Amniotic epithelial cell (primary cell): Measurements from ENCODE around the gene SERINC5.
"Not testable (repeated sequence)": the region's sequence is repeated elsewhere in the genome, so short reads cannot be mapped to it uniquely, and the experiment has no call there.

Experiments used
- DNase-seq: peaks from one replicate; pipeline ENCODE4 v3.0.0-alpha.2; 2010; ENCODE audit warnings: low read depth

The SERINC5 gene

DNA sequence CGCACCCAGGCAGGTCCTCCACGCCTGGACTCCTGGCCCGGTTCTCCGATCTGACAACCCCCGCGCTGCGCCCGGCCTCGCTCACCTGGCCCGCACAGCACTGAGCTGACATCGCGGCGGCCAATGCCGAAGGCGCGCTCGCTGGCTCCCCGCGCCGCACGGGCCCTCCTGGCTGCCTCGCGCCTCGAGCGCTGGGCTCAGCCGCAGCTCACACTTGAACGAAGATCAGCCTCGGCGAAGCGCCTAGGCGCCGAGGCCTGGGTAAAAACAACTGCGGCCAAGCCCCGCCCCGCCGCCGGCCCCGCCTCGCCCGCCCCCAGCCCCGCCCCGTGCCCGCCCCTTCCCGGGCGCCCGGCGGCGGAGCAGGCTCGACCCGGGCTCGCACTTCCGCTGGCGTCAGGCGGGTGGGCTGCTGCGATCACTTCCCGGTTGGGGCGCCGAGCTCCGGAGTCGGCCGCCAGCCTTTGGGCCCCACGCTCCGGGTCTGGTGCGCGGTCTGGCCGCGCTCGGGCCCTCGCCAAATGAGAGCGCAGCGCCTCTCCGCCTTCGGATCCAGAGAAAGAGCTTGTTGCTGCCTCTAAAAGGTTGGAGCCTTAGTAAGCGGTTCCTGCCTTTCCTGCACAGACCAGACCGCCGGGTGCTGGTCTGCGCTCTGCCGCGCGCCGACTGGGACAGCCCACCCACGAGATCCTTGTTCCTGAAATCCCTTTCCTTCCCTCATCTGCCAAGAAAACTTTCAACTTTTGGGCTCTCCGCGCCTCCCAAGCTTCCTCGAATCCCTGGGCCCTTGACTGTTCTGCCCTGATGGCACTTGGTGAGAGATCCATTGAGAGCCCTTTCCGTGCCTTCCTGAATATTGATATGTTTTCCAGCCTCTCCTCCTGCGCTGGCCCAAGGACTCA, at the start of gene SERINC5:
Gene SERINC5, minus strand, starts transcription at position 238 of the 902 bp plus-strand sequence. Its CDS starts 126 bp downstream, at position 112.
- DNase-seq = peak; percentile 66

DNA sequence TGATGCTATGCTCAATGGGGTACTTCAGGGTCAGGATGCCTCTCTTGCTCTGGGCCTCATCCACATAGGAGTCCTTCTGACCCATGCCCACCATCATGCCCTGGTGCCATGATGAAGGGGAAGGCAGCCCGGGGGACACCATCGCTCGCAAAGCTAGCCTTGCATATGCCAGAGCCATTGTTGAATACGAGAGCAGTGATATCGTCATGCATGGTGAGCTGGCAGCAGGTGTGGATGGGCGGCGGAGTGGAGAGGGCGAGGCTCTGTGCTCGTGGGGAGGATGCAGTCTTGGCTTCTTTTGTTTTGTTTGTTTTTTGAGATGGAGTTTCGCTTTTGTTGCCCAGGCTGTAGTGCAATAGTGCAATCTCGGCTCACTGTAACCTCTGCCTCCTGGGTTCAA, 46.8 kb upstream of the SERINC5 start:
- DNase-seq = no peak

DNA sequence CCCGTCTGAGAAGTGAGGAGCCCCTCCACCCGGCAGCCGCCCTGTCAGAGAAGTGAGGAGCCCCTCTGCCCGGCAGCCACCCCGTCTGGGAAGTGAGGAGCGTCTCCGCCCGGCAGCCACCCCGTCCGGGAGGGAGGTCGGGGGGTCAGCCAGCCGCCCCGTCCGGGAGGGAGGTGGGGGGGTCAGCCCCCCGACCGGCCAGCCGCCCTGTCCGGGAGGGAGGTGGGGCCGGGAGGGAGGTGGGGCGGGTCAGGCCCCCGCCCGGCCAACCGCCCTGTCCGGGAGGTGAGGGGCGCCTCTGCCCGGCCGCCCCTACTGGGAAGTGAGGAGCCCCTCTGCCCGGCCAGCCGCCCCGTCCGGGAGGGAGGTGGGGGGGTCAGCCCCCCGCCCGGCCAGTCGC, 45.5 kb upstream of the SERINC5 start:
- DNase-seq = not testable (repeated sequence)

DNA sequence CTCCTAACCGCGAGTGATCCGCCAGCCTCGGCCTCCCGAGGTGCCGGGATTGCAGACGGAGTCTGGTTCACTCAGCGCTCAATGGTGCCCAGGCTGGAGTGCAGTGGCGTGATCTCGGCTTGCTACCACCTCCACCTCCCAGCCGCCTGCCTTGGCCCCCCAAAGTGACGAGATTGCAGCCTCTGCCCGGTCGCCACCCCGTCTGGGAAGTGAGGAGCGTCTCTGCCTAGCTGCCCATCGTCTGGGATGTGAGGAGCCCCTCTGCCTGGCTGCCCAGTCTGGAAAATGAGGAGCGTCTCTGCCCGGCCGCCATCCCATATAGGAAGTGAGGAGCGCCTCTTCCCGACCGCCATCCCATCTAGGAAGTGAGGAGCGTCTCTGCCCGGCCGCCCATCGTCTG, 44.9 kb upstream of the SERINC5 start:
- not testable (repeated sequence) for DNase-seq

DNA sequence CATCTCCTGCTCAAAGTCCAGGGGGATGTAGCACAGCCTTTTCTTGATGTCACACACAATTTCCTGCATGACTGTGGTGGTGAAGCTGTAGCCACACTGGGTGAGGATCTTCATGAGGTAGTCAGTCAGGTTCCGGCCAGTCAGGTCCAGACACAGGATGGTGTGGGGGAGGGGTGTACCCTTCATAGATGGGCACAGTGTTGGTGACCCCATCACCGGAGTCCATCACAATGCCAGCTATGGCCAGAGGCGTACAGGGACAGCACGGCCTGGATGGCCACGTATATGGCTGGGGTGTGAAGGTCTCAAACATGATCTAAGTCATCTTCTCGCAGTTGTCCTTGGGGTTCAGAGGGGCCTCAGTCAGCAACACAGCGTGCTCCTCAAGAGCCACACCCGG, 44.3 kb upstream of the SERINC5 start:
- DNase-seq = no peak

DNA sequence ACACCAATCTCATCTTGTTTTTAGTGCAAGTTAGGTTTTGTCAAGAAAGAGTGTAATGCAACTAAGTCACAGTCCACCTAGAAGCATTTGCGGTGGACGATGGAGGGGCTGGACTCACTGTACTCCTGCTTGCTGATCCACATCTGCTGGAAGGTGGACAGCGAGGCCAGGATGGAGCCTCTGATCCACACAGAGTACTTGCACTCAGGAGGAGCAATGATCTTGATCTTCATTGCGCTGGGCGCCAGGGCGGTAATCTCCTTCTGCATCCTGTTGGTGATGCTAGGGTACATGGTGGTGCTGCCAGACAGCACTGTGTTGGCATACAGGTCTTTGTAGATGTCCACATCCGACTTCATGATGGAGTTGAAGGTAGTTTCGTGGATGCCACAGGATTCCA, 43.8 kb upstream of the SERINC5 start:
- no peak for DNase-seq

DNA sequence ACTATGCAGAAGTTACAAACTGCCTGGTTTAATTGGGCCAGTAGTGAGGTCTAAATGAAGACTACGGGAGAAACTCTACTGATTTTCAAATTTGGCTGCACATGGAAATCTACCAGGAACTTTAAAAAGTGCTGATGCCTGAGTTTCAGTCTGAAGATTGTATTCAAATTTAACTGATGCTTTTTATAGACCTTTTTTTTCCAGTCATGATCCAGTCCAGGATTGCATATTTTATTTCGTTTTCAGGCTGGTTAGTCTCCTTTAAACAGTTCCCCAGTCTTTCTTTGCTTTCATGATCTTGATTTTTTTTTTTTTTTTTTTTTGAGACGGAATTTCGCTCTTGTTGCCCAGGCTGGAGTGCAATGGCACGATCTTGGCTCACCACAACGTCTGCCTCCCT, 40.3 kb upstream of the SERINC5 start:
- DNase-seq = no peak

DNA sequence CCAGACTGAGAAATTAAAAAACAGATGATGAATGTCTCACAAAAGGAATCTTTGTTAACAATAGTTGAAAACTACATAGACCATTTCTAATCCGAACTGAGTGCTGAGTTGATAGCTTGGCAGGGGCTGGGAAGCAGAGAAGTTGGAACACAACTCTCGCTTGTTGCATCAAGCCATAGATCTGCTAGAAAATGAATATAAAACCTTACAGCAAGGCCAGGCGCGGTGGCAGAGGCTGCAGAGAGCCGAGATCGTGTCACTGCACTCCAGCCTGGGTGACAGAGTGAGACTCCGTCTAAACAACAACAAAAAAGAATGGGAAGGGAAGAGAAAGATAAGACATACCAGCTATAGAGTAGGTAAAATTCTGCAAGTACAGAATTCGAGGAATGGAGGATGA, 35.9 kb upstream of the SERINC5 start:
- no peak for DNase-seq

DNA sequence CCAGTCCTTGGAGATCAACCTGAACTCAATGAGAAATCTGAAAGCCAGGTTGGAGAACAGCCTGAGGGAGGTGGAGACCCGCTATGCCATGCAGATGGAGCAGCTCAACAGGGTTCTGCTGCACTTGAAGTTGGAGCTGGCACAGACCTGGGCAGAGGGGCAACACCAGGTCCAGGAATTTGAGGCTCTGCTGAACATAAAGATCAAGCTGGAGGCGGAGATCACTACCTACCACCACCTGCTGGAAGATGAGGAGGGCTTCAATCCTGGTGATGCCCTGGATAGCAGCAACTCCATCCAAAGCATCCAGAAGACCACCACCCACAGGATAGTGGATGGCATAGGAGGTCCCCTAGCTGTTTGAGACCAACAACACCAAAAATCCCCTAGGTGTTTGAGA, 33.5 kb upstream of the SERINC5 start:
- DNase-seq = no peak

DNA sequence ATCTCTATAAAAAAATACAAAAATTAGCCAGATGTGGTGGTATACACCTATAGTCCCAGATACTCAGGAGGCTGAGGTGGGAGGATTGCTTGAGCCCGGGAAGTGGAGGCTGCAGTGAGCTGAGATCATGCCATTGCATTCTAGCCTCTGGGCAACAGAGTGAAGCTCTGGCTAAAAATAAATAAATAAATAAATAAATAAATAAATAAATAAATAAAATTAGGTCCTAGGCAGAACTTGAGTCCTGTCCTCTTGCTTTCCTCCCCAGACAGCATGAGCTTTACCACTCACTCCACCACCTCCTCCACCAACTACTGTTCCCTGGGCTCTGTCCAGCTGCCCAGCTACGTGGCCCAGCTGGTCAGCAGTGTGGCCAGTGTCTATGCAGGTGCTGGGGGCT, 32.3 kb upstream of the SERINC5 start:
- no peak for DNase-seq

DNA sequence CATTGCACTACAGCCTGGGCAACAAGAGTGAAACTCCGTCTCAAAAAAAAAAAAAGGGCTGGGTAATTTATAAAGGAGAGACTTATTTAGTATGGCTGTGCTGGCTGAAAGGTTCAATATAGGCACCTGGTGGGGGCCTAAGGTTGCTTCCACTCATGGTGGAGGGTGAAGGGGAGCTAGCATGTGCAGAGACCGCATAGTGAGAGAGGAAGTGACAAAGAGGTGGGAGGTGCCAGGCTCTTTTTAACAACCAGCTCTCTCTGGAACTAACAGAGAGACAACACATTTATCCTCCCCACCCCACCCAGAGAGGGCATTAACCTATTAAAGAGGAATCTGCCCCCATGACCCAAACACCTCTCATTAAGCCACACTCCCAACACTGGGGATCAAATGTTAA, 28.9 kb upstream of the SERINC5 start:
- no peak for DNase-seq

DNA sequence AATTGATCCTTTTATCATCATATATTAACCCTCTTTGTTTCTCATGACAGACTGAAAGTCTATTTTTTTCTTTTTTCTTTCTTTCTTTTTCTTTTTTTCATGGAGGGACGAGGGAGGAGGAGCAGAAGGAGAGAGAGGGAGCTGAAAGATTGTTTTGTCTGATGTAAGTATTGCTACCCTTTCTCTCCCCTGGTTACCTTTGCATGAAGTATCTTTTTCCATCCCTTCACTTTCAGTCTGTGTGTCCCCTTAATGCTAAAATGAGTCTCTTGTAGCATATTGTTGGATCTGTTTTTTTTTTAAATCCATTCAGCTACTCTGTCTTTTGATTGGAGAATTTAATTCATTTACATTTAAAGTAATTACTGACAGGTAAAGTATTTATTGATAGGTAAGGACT, 27.5 kb upstream of the SERINC5 start:
- no peak for DNase-seq

DNA sequence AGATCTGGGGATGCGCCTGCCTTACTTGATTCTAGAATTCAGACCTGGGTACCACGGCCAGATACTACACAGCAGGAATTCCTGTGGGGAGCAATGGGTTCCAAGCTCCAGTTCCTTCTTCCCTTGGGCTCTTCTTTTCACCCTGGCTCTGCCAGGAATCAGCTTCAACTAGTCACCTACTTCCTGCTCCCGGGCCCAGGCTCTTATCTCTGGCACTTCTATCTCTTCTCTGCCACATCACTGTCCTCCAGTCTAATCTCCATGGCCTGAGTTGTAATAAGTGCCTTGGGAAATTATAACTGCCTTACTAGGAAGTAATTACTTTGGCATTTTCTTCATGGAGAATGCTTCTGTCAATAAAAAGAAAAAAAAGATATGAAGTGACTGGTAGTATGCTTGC, 26.2 kb upstream of the SERINC5 start:
- DNase-seq = no peak

DNA sequence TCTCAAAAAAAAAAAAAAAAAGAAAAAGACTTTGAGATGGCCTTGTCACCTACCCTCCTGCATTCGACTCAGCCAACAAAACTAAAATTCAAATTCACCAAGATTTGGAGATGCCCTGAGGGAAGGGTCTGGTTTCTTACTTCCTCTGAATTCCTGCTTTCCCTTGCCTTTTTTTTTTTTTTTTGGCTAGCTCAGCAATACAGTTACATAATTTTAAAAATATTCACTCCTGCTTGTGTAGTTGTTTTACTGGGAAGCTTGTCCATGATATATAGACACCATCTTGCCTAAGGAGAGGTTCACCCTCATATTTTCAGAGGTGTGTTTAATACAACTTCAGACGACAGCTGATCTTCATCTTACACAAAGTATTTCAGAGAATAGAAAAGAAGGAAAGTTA, 21.3 kb upstream of the SERINC5 start:
- no peak for DNase-seq

DNA sequence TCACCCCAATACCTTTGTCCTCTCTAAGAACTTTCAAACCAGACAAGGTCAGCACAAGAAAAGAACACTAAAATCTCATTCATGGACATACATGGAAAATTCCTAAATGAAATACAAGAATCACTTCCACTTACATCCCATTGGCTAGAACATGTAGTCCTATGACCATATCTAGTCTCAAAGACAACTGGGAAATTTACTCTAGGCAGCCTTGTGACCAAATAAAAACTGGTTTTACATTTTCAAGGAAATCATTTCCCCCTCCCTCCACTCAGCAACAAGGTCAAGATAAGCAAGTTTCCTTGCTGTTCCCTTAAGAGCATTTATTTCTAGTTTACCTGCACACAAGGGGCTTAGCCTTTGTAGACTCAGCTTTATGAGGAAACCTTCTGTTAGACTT, 20.3 kb upstream of the SERINC5 start:
- no peak for DNase-seq

DNA sequence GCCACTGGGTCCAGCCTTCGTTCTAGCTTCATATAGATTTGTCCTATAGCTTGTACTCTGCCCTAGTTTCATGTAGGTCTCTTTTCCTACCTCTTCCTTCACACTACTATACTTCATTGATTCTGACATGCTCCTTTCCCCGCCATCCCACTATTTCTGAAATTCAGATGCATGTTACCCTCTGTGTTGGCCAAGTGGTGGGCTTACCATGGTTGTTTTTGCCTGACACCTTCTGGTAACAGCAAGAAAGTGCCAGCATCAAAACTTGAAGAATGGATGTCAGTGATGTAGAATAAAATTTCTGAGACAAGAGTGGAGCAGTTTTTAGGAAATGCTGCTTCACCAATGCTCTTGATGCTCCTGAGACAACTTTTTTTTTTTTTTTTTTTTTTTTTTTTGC, 19.5 kb upstream of the SERINC5 start:
- peak; percentile 32 for DNase-seq

DNA sequence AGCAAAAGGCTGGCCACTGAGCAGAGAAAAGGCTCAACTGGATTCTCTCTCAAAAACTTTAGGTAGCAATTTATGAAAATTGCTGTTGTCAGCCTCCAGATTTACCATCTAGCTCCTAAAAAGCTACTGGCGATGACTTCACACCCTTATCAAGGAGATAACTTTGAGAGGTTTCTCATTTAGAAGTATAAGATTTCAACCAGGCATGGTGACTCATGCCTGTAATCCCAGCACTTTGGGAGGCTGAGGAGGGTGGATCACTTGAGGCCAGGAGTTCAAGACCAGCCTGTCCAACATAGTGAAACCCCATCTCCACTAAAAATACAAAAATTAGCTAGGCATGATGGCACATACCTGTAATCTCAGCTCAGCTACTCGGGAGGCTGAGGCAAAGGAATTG, 14.7 kb upstream of the SERINC5 start:
- peak; percentile 60 for DNase-seq

DNA sequence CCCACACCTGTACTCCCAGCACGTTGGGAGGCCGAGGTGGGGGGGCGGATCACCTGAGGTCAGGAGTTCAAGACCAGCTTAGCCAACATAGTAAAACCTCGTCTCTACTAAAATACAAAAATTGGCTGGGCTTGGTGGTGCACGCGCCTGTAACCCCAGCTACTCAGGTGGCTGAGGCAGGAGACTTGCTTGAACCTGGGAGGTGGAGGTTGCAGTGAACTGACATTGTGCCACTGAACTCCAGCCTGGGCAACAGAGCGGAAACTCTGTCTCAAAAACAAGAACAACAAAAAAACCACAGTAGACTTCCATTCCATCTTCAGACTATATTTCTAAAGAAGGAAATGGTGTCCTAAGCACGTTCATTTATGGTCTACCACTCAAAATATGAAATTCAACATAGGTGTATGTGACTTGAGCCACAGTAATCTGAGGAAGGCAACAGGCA, 14.2 kb upstream of the SERINC5 start:
- no peak for DNase-seq

DNA sequence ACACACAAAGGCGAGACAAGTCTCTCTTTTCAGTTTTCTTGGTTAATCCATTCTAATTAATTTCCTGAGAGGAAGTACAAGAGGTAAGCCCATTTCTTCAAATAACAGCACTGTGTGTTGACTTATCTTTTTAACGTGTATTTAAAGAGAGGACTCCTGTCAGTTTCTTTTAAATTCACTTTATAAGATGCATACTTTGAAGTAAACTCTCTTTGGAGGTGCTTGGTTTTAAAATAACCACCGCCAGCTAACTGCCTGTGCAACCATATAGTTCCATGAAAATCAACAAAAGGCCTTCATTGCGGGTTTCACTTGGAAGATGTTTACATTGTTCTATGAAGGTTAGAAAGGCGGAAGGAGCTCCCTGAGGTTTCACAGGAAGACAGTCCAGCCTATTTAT, 13.1 kb upstream of the SERINC5 start:
- DNase-seq = no peak

DNA sequence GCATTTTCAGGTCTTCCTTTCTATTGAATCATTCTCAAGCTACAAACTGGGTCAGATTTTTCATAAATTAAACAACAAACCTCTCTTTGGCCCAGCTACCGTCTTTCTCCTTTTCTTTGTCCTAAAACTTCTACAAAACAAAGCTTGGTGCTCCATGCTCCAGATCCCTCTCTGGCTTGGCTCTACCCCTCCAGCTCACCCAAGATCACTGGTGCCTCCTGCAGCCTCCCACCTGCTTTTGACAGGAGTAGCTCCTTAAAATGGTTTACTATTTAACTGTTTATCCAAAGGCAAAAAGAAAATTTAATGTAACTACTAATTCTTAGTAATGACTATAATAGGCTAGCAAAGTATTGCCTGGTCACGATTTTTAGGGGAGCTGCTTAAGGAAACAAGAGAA, 10.7 kb upstream of the SERINC5 start:
- DNase-seq = no peak

DNA sequence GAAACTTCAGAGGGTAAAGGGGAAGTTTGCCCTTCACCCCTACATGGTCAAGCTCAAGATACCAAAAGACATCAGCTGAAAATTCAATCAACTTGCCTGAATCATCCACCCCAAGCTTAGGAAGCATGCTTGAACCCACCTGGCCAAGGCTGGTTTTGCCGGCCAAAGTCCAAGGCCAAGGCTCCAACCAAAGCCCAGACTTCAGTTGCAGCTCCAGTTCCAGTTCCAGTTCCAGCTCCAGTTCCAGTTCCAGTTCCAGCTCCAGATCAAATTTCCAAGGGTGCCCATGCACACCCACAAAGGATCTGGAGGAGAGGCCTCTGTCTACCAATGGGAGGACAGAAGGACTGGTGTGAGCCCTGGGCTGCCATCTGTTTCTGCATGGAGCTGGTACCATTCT, 4.6 kb upstream of the SERINC5 start:
- no peak for DNase-seq

DNA sequence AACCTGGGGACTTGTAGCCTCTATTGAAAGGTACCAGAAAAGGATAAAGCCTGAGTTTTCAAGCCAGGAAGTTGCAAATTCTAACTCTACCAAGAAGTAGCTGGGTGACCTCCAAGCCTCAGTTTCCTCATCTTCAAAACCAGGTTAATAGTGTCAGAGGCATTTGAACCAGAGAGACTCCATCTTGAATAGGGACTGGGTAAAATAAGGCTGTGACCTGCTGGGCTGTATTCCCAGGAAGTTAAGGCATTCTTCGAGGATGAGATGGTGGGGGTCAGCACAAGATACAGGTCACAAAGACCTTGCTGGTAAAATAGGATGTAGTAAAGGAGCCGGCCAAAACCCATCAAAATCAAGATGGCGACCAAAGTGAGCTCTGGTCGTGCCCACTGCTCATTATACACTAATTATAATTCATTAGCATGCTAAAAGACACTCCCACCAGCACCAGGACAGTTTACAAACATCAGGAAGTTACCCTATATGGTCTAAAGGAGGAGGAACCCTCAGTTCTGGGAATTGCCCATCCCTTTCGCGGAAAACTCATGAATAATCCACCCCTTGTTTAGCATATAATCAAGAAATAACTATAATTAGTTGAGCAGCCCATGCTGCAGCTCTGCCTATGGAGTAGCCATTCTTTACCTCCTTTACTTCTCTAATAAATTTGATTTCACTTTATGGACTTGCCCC, 3.8 kb upstream of the SERINC5 start:
- no peak for DNase-seq

DNA sequence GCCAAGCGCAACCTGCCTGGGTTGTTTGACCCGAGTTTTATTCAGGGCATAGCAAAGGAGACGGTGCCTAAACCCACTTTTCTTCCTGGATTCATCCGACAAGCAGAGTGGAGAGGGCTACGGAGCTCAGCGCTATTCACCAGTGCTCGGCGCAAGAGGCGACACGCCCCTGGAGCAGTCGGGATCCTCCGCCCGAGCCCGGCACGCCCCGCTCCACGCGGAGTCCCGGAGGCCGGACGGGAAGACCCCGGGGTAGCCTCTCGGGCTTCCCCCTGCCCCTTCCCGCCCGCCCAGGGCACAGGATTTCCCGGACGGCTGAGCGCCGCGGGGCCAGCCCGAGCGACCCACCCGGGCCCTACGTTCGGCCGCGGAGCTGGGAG, 427 bp downstream of the SERINC5 start:
- DNase-seq = peak; percentile 48
